GM21825 (cell line): ENCODE data around the gene NACC2.

Source experiments
- ATAC-seq: cut with Tn5 transposase; IDR thresholded peaks from one replicate; pipeline ENCODE4 v1.9.1; 2021; ENCODE audit warnings: mild to moderate bottlenecking, moderate library complexity; ENCODE audit not compliant: unreplicated experiment

NACC2 gene

DNA sequence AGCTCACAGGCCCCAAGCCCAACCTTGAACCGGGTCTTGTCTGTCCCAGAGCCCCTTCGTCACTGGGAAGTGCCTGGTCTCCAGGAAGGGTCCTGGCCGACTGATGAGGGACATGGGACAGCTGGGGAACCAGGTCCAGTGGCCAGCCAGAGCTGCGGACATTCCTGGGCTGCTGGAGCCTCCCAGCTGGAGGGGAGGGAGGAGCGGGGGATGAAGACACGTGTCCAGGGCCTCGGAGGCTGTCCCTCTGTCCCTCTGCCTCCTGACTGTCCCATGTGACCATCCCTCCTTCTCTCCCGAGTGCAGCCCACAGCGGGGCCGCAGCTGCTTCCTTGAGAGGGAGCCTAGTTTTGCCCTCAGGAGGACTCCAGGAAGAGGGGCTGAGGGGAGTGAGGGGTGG is 92.2 kb downstream of the NACC2 start:
- no peak for ATAC-seq

GRCh38 chr9:136002215-136002614 is 92.9 kb downstream of the NACC2 start:
- no peak for ATAC-seq

GRCh38 chr9:136001231-136001630 is 93.9 kb downstream of the NACC2 start:
- ATAC-seq = no peak

DNA sequence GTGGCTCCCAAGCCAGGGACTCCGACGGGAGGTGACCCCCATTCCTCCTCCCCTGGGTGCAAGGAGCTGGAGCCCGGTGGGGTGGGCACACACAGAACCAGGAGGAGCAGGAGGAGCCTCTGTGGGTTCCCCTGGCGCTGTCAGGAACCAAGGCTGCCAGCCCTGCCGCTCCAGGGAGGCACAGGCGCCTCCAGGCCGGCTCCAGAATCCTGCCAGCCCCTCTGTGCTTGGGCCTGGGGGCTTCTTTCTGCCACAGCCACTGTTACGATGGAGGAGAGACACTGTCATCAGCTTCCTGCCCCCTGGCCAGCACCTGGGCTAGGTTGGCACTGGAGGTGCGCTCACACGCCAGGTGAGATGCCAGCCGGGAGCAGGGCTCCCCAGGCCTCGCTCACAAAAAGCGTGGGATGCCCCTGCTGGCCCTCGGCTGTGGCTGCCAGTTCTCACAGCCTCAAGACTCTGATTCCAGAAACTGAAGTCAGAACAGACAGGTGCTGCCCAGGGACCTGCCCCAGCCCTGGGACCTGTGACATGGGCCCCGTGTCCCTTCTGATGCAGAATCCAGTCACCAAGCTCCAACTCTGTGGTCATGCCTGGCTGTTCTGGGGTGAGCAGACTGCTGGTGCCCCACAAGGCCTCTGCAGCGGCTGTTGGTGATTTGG is 96.5 kb downstream of the NACC2 start:
- no peak for ATAC-seq

GRCh38 chr9:135998016-135998380 is 97.1 kb downstream of the NACC2 start:
- no peak for ATAC-seq

DNA sequence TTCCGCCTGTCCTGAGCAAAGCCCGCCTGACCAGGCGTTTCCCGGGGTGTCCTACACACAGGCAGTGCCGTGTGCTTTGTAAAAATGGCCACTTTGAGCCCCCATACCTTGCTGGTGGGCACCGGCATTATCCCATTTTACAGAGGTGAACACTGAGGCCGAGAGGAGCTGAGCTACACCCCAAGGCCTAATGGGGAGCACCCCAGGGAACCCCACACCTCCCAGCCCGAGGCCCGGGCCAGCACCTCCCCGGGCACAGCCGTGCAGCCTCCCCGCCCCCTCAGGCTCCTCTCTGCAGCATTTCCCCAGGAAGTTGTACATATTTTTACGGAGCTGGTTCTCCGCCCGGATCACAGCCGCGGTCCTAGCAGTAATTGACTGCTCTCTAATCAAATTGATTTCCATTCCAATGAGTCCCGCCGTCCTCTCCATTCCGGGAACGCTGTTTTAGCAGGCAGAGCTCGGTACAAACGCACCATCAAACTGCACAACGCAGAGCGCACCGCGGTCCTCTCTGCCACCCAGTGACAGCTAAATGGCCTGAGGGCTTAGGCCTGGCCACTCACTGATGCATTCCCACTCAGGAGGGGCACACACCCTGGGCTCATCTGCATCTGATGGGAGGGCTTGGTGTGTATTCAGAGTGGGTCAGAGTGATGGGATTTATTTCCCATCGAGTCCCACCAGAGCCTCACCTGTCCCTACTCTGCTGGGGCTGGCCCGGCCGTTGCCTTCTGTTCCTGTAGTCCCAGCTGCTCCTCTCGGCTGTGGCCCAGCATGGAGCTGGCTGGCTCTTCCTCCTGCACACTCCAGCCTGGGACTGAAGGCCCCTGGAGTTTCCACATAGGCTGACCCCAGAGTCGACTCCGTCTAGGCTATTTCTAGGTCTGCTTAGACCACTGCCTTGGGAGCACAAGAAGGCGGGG is 97.7 kb downstream of the NACC2 start:
- ATAC-seq = no peak

- ATAC-seq = no peak
Measured at GRCh38 chr9:135995816-135996215, 99.3 kb downstream of the NACC2 start.

DNA sequence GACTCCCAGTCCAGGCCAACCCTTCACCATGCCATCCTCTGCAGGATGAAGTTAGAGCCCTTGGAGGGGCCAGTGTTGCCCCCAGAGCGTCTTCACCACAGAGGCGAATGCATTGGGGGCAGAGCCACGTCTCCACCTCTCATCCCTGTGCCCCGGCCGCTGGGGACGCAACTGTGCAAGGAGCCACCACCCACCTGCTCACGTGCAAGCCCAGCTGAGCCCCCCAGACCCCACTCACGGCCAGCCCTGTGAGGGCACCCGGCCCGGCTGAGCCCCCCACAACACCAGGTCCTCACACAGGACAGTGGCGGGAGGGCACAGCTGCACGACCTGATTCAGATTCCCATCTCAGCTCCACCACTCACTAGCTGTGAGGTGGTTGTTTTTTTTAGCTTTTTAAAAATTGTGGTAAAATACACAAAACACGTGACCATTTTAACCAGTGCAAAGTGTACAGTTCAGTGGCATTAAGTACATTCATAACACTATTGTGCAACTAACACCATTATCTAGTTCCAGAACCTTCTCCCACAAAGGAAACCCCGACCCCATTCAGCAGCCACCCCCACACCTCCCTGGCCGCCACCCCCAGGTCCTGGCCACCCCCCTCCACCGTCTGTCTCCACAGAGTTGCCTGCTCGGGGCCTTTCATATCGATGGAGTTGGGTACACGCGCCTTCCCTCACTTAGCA is 100.4 kb downstream of the NACC2 start:
- no peak for ATAC-seq

DNA sequence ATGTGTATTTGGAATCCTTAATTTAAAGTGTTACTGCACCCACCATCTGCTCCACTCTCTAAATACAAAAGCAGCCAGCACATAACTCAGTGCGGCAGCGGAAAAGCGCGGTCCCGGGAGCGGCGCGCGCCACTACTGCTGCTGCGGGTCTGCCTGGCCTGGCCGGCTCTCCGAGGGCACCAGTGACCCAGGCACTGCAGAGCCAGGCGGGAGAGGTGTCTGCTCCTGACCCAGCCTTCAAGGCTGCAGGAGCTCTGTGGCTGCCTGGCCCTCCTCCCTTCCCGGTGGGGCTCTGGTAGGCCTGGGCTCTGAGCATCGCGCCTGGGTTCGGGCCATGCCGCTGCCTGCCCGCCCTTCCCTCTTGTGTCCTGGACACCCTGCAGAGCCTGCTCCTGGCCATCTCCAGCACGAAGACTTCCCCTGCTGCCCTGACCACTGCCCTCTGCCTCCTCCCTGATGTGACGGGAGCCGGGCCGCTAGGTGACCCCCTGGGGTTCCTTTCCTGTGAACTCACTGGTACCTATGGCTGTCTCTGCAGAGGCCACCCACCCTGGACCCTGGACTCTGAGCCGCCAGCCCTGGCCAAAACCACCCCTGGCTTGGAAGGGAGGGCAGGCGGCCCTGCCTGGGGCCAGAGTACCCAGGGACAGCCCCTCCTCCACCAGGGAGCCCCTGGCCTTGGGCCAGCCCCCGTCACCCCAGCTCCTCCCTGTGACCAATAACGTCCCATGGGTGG is 101.2 kb downstream of the NACC2 start:
- no peak for ATAC-seq

DNA sequence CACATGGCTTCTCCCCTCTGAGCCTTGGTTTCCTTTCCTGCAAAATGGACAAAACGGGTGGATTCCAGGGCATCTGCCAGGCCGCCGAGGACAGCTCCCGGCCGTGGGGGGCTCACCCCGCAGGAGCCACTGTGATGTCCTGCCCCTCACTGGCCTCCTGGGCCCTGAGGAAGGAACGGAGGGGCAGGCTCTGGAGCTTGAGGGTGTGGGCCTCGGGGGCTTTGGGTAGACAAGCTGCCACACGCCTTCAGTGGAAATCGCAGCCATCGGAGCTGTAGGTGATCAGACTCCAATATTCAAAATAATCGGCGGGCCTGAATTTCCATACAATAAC is 101.7 kb downstream of the NACC2 start:
- no peak for ATAC-seq

DNA sequence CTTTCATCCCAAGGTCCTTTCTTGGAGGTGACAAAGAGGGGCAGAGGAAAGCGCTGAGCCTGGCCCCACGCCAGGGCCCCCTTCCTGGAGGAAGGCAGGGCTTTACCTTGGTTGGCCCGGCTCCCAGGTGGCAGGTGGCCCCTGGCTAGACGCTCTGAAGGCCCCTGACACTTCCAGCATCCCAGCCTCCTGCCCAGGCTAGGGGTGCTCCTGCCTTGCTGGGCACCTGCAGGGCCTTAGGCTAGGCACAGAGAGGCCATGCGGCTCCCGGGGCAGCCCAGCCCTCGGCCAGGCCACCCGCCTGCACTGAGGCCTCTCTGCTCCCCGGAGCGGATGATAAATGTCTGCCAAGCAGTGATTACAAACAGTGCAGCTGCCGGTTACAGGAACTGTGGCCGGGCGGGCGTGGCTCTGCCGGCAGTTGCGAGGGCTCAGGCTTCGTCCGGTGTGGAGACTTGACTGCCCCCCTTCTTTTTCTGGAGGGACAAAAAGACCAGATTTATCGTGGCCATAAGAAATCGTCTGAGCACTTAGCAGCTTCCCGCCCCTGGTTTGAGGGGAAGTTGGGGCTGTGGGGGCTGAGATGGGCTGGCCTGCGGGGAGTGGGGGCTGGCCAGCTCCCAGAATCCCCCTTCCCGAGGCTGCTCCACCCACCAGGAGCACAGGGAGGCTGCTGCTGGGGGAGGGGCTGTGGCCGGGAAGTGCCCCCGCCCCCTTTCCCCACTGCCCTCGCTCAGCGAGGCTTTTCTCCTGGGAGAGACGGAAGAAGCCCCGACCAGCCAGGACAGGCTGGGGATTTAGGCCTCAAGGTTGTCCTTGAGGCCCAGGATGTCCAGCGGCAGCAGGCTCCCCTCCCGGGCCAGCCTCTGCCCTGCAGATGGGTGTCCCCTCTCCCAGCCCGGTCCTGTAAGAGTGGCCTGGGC is 102.3 kb downstream of the NACC2 start:
- ATAC-seq = no peak

- ATAC-seq = no peak
Measured at GRCh38 chr9:135991771-135992170, 103.3 kb downstream of the NACC2 start.

DNA sequence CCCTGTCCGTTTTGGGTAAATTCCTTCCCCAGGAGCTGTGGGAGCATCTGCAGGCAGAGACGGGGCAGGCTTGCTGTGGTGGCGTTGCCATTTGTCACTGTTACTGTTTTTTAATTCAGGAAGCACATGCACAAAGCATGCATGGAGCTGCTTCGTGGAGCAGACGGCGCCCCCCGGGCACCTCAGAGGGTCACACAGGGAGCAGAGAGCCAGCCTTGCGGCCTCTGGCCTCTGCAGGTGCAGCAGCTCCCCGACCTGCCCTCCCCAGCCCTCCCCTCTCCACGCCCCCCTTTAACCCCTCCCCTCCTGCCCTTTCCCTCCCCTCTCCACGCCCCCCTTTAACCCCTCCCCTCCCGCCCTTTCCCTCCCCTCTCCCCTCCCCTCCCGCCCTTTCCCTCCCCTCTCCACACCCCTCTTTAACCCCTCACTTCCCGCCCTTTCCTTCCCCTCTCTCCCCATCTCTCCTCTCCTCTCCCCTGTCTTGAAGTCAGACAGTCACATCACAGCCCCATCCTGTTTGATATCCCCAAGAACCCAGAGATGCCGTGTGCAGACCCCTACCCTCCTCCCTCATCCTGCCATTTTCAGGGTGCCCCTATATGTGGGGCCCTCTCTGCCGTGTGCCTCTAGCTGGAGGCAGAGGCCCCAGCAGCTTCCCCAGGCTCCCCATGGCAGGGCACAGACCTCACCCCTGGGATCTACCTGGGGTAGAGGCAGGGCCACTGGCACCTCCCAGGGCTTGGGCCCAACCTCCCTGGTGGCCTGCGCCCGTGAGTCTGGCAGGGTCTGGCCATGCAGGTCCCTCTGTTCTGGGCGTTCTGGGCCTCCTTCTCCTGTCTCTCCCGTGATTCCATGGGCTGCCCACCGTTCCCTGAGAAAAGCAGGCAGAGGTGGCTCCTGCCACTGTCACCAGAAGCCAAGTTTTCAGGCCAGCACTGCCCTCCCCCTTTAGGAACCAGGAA is 104.3 kb downstream of the NACC2 start:
- no peak for ATAC-seq

- ATAC-seq = no peak
Measured at GRCh38 chr9:135989722-135990467, 105.2 kb downstream of the NACC2 start.

- no peak for ATAC-seq
Measured at GRCh38 chr9:135989157-135989556, 105.9 kb downstream of the NACC2 start.

- ATAC-seq = no peak
Measured at GRCh38 chr9:135988493-135988892, 106.6 kb downstream of the NACC2 start.

DNA sequence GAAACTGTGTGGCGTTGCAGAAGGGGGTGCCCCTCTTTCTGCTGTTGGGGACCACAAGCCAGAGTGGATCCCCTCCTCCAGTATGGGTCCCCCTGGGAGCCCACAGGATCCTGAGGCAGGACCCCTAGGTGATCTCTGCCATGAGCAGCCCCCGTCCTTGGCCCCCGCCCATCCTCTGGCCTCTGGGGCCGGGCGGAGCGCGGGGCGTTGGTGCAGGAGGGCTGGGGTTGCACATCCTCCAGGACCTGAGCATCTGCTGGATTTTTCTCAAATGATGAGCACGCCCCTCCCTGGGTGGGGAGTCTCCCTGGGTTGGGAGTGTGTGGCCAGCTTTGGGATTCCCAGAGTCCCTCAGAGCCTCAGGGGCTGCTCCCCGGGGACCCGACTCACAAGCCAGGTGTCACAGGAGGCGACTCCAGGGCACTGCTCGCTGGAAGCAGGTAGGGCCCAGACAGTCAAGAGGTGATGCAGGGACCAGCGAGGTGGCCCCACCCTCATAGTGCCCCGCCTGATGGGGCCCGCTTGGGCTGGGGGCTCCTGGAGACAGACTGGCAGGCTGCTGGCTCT is 107.2 kb downstream of the NACC2 start:
- no peak for ATAC-seq

GRCh38 chr9:135986605-135987004 is 108.5 kb downstream of the NACC2 start:
- ATAC-seq = no peak
